HG03460 (cell line): ENCODE measurements around the gene EIF1.
"Not testable (repeated sequence)": the region's sequence is repeated elsewhere in the genome, so short reads cannot be mapped to it uniquely, and the experiment has no call there.

ENCODE experiments used
- ATAC-seq: cut with Tn5 transposase; IDR thresholded peaks from one replicate; pipeline ENCODE4 v1.9.1; 2021; ENCODE audit not compliant: unreplicated experiment

EIF1 gene

DNA sequence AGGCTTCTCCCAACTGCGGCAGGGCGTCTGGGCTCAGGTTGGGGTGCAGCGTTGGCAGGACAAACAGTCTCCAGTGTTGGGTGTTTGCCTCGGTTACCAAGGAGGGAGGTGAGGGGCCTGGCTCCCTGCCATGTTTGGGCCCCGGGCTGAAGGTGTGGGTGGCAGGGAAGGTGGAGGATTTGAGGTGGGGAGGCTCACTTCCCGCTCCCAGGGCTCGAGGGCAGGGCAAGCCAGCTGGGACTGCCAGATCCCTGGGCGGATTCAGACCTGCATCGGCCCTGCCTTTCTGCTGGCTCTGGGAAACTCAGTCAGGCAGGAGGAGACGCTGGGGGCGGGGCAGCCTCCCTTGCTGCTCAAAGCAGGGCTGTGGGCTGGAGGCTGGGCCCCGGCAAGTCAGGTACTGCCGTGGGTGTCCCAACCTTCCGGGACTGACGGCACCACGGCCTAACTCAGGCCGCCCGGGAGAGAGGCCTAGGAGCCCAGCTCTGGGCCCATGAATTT is 33.0 kb upstream of the EIF1 start:
- ATAC-seq = no peak

DNA sequence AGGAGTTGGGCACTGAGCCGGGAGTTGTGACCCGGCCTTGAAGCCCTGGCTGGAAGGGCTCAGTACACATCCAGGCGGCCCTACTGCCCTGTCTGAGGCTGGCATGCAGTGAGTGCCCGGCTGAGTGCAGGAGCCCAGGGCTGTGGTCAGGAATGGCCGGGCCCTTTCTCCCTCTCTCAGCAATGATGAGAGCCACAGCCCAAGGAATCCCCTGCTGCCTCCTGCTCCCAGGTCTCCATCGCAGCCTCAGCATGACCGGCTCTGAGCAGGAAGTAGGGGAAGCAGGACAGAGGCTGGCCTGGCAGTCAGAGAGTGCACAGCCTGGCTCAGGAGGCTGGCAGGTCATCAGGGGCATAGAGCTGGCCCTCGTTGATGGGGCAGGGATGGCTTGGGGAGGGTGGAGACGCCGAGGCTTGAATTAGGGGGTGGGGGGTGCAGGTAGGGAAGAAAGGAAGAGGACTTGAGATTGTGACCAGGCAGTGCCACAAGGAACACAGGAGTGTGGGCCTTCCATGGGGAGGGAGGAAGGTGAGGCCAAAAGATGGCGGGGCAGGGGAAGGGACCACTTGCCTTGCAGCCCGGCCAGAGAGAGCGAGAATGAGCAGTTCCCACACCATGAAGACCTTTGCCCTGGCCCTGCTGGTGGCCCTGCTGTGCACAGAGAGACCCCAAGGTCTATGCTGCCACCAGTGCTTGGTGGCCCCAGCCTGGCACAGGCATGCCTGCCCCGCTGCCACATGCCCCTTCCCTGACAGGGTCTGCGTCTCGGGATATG is 32.2 kb upstream of the EIF1 start:
- no peak for ATAC-seq

DNA sequence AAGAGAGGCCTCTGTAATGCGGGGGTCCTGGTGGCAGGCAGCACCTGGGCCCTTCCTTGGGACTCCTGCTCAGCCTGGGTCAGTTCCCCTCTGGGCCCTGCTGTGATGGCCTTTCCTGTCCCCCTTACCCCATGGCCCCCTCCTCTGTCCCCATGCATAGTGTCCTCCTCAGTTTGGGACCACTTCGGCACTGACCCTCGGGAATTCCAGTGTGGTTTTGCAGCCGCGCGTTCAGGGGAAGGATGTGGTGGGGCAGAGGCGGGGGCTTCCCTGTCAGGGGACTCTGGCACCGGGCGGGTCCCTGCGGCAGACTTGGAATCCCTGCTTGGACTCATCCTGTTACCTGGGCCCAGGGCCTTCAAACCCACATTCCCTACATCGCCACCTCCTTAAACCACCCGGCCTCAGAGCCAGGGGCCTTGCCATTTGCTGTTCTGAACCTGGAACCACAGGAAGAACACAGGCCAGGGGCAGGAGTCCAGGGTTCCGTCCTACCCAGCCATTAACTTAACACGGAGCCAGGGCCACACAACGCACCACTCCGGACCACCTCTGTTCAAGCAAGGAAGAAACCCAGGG is 31.4 kb upstream of the EIF1 start:
- ATAC-seq = no peak

DNA sequence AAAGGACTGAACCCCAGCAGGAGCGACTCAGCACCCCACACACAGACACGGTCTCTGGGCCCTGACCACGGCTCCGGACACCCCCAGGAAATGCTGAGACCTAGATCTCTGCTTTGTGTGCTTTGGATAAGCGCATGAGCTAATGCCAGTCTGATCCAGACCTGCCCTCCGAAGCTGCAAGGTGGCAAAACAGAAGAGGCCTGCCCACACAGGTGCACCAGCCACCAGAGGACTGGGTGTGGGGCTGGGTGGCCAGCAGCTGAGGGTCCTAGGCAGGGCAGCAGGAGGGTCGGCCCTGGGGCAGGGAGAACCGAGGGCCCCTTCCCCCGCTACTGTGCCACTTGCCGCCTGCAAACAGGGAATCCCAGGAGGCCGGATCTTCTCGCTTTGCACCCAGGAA is 30.7 kb upstream of the EIF1 start:
- ATAC-seq = no peak

DNA sequence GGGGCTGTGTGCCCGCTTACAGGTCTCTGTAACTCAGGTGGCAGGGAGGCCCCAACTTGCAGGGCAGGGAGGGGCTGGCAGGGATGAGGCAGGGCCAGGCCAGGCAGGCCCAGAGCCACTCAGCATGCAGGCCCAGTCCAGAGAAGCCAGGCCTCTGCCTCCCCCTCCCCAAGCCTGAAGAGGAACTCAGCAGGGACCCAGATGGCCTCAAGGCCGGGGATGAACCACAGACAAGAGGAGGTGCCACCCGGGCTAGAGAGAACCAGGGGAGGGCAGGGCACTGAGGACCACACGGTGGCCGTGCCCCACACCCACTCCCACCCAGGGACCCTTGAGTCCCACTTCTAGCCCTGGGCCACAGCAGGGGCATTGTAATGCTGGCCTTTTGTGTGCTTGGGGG is 29.8 kb upstream of the EIF1 start:
- no peak for ATAC-seq

DNA sequence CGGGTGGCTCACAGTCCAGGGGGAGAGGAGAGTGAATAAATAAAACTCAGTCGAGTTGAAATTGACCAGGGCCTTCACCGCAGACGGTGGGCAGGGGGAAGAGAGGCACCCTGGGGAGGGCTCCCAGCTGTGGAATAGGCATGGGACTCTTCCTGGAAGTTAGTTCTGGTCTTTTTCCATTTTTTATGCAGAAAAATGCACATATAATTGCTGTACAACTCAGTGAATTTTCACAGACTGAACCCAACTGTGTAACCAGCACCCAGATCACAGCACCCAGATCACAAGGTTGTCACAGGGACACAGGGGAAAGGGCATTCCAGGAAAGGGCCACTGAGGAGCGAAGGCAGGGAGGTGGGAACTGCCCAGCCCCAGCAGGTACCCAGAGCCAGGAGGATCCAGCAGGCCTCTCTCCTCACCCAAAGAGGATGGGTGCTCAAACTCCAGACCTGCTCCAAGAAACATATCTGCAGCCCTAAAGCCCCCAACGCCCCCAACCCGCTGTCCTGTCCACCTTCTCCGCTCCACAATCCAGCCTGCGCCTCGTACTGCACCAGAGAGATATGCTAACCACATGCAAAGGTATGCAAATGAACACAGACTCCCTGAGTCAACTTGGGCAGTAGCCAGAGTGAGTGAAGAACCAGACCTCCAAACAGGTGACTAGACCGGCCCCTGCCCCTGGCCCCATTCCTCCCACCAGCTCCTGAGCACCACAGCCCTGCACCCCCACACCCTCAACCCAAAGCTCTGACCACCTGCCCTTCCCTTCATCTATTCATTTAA is 29.1 kb upstream of the EIF1 start:
- no peak for ATAC-seq

DNA sequence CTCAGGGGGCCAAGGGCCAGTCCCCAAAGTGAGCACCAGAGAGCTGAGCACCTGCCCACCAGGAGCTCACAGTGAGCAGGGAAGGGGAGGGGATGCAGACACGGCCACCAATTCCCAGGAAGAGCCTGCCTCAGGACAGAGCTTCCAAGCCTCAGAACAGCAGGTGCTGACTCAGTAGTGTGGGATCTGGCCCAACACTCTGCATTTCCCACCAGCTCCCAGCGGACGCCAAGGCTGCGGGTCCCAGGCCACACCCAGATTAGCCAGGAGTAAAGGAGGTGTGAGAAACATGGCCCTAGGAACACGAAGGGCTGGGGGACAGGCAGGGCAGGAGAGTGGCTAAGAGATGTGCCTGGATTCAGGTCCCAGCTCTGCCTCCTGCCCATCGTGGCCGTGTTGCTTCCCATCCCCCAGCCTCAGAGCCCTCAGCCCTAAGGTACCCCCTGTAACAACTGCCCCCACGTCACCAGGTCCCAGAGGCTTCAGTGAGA is 28.4 kb upstream of the EIF1 start:
- no peak for ATAC-seq

DNA sequence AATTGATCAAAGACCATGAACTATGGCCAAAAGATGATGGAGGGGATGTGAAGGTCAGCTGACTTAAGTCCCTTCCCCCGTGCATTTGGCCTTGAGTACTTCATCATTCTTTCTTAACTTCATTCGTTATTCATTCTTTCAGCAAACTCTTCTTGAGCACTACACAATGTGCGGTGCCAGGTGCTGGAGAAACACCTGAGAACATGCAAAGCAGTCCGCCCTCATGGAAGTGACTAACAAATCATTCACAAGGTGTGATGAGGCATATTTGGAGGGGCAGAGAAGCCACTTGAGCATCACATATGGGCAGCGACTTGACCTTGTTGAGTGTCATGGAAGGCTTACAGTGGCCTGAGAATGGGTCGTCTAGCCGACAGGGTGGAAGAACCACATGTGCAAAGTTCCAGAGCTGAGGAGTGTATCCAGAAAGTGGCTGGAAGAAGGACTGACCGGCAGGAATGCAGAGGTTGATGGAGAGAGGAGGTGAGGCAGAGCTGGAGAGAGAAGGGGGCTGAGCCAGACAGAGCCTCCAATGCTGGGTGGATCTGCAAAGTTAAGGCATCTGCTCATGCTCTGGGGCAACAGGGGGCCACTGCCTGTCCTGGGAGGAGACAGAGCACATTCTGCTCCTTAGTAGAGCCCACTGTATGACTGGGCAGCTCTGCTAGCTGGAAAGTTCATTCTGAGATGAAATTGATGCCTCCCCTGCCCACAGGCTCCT is 25.1 kb upstream of the EIF1 start:
- ATAC-seq = no peak

DNA sequence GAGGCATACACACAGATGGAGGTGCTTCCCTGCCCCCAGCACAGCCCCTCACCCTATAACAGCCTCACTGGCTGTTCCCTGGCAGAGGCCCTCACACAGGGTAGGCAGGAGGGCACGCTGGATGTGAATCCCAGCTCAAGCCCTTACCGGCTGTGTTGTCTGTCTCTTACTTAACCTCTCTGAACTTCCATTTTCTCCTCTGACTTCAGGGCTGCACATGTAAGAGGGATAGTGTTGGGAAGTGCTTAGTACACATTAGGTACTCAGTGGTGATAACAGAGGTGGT is 24.6 kb upstream of the EIF1 start:
- no peak for ATAC-seq

DNA sequence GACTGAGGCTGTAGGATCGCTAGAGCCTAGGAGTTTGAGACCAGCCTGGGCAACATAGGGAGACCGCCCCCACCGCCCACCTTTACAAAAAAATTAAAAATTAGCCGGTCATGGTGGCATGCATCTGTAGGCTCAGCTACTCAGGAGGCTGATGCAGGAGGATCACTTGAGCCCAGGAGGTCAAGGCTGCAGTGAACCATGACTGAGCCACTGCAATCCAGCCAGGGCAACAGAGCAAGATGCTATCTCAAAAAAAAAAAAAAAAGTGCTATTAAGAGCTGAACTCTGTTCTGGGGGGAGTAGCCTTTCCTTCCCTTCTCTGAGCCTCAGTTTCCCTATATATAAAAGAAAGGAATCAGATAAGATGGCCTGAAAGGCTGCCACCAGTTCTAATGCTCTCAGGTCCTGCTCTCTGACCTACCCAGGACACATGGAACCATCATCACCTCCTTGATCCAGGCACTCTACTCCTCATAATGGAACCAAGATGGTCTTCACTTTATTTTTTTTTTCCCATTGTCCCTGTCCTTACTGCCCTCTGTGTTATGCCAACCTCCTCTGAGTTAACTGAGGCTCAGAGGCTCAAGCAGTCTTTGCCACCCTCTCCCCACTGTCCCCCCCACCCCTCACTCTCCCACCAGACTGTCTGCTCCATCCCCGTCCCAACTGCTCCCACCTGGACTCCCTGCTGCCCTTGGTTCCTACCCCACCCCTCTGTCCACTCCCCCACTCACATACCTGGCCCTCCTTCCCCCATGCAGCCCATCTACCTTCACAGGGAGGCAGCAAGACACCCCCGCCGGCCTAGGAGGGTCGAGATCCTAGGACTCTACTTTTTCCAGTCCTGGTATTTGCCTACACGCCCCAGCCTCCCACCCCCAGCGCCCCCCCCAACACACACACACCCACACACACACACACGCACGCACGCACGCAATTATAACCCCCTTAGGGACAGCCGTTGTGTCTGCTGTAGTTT is 23.8 kb upstream of the EIF1 start:
- ATAC-seq = no peak

DNA sequence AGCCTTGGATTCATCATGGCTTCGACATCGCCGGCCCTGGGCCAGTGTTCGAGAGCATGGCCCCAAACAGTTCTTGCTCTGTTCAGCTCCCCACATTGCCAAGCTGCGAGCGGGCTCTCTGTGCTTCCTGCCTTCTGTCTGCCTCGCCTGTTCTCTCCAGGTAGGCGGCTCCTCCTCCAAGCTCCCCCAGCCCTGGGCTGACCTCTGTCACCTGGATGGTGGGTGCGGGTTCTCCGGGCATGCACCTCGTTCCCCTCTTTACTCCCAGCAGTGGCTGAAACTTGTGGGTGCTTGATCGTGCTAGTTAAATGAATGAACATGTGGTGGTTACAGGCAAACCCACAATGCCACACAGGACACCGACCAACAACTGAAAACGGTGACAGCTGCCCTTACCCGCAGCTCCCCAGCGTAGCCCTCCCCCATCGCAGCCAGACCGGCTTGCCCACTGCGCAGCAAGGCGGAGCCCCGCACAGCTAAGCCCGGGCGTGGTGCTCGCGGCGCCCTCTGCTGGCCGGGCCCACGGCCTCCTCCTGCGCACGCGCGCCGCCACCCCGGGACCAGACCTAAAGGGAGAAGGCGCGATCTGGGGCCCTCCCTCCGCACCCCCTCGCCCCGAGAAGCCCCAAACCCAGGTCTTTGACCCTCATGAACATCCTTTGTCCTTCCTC is 23.0 kb upstream of the EIF1 start:
- peak; percentile 51 for ATAC-seq

DNA sequence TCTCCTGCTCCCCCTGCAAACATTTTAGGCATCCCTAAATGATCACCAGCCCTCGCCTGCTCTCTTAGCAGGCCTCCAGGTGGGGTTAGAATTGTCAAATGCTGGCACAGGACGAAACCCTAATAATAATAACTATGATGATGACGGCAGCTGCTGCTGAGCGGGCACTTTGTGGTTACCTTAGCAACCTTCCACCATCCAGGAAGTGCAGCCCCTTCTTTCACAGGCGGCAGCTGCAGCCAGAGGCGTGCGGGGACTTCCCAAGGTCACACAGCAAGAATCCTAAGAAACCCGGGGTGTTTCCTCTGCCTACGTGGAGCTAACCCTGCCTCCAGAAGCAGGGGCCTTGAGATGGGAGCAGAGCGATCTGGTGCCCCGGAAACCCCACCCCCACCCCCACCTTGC is 22.4 kb upstream of the EIF1 start:
- ATAC-seq = peak; percentile 30

DNA sequence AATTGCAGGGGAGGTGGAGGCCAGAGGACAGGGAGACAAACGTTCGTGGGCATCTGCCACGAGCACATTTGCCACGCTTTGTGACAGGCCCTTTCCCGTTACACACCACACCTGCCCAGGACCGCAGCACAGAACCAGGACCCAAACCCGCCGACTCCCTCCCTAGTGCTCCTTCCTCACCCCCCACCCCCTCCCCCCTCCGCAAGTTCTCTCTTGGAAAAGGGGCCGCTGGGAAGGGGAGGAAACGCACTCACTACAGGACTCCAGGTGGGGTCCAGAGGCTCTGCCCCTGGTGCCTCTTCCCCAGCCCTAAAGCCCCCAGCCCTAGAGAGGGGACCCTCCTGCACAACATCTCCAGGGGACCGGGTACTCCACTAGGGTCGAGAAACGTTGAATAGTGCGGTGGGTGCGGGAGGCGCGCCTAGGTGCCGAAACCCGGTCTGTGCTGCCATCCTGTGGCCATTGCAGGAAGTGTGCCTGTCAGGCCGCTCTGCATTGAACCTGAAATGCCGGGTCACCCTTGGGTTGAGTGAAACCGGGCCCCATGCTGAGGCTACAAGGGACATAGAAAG is 21.9 kb upstream of the EIF1 start:
- ATAC-seq = no peak

DNA sequence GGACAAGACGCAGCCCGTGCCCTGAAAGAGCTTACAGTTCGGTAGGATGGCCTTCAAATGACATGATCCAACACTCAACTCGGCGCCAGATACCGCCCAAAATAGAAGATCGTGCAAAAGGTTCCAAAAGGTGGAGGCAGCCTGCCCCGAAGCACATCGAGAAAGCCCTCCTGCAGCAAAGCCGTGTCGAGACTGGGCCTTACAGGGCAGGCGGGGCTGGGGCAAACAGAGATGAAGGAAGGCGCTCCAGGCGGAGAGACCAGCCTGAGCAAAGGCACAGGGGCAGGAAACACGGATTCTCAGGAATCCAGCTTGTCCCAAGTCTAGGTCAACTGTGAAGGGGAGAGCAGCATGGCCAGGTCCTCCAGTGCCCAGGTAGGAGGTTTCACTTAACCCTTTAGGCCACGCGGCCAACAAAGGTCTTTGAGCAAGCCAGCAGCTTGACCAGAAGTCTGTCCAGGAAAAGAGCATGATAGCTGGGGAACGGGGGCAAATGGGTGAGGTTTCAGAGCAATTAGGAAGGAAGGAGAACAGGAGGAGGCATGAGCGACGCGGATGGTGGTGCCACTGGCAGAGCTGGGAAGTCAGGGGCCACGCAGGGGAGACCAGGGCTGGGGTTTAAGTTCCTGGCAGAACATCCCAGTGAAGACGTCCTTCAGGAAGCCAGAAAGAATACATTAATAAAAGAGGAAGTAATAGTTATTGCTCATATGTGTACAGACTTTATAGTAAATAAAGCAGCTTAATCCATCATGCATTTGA is 21.2 kb upstream of the EIF1 start:
- no peak for ATAC-seq

DNA sequence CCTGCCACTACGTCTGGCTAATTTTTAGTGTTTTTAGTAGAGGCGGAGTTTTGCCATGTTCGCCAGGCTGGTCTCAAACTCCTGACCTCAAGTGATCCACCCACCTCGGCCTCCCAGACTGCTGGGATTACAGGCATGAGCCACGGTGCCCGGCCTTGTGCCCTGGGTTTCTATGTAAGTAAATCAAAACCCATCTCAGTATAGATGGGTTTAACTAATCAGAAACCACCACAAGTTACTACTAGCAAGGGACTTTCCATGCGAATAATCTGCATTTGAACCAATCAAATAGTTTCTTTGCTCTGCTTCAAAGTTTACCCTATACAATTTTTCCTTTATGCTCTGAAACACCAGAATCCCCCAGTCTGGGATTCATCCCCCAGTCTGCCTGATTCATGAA is 16.5 kb upstream of the EIF1 start:
- ATAC-seq = no peak

DNA sequence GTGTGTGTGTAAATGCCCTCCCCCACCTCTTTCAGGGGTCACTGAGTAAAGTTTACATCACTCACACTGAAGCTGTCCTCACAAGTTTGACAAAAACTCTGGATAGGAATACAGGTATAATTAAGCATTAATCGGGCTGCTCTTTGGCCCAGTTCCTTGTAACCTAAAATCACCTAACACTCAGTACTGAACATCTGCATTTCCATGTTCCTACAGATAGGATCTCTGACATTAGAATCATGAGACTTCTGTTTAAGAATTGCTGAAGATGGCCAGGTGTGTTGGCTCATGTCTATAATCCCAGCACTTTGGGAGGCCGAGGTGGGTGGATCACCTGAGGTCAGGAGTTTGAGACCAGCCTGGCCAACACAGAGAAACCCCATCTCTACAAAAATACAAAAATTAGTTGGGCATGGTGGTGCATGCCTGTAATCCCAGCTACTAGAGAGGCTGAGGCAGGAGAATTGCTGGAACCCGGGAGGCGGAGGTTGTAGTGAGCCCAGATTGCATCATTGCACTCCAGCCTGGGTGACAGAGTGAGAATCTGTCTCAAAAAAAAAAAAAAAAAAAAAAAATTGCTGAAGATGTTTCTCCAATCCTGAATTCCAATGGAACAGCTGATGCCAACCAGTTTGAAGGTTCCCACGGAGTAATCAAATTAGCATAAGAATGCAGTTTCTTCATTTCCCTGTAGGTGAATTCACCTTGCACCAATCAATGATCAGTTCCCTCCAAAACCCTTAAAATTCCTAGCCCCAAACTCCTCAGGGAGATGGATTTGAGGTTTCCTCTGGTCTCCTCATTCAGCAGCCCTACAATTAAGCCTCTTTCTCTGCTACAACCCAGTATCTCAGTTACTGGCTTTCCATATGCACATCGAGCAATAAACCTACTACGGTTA is 13.3 kb upstream of the EIF1 start:
- ATAC-seq = not testable (repeated sequence)

DNA sequence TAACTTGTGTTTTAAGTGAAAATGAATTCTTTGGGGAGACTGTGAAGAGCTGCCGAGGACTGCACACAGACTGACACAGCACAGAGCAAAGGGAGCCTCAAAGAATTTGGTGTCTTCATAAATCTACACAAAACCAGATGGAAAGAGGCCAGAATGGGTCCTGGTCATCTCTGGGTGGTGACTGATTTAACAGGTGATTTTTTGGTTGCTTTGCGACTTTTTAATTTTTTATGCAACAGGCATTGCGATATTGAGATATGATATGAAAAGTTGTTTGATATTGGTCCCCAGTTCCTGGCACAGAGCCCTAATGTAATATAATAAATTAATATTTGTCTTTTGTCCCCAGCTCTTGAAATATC is 12.6 kb upstream of the EIF1 start:
- ATAC-seq = no peak
